ENCODE results near the gene GABBR1. TPM values are rescaled to one million over a fixed set of nuclear protein-coding genes. Genes with fewer than 3 reads are reported as not detected.
A peak's percentile ranks its signal among the peaks of the same experiment; 100 is the strongest.

GABBR1 gene
- total RNA-seq, 1 donor from 2014 or later, result 6.3 TPM

DNA sequence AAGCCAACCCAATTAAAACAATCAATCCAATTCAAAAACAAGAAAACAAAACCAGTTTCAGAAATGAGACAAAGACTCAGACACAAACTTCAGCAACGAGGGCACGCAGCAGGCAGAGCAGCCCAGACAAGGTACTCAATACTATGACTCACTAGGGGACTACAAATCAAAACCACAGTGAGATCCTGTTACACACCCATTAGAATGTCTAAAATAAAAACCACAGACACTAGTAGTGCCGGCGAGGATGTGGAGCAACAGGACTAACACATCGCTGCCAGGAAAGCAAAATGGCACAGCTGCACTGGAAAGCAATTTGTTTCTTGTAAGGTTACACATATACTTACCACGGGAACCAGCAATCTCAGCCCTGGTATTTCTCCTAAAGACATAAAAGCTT, 116.9 kb downstream of the GABBR1 start:
- FAIRE-seq, result peak; percentile 36
- no peak for TF ChIP-seq CTCF (IDR thresholded peaks at IDR 0.05; ENCODE audit: insufficient read depth, low read length, severe bottlenecking)
- DNase-seq (ENCODE audit: low read depth), result peak; percentile 90

GRCh38 chr6:29510746-29511300, 122.2 kb downstream of the GABBR1 start:
- TF ChIP-seq CTCF (IDR thresholded peaks at IDR 0.05; ENCODE audit: insufficient read depth, low read length, severe bottlenecking), result no peak
- no peaks in the 10 kb centered on the region for H3K36me3 ChIP-seq (ENCODE audit: control insufficient read depth, insufficient read depth, low read length)
- peak; percentile 7 for FAIRE-seq
- H3K27me3 ChIP-seq (ENCODE audit: control insufficient read depth, insufficient read depth, low read length), result peaks cover 3% of the 10 kb centered on the region
- no peak overlapping the region for H3K4me3 ChIP-seq (ENCODE audit: low read depth, low read length)
- no peak for DNase-seq (ENCODE audit: low read depth)

More for the DNA sequence above, 116.9 kb downstream of the GABBR1 start:
- Histone ChIP-seq H3K36me3 (ENCODE audit: control insufficient read depth, insufficient read depth, low read length) (no peaks in the 10 kb centered on the region), H3K27me3 (ENCODE audit: control insufficient read depth, insufficient read depth, low read length) (no peaks in the 10 kb centered on the region), H3K4me3 (ENCODE audit: low read depth, low read length) (no peak overlapping the region)

DNA sequence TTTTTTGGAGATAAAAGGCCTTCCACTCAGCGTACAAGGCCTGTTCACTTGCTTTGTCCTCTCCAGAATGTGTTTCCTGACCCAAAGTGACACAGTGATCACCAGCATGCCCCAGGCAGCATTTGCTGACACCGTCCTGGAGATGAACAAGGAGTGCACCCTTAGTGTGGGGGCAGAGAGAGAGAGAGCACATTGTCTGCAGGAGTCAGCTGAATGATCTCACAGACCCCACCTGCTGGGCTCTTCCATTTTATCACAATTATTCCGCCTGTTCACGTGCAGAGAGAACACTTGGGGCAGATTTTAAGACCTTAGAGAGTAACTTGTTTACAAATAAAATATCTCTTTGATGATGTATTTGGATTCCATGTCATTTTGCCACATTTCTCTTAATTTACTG, 122.8 kb downstream of the GABBR1 start:
- peaks cover 3% of the 10 kb centered on the region for H3K27me3 ChIP-seq (ENCODE audit: control insufficient read depth, insufficient read depth, low read length)
- no peaks in the 10 kb centered on the region for H3K36me3 ChIP-seq (ENCODE audit: control insufficient read depth, insufficient read depth, low read length)
- no peak overlapping the region for H3K4me3 ChIP-seq (ENCODE audit: low read depth, low read length)
- DNase-seq (ENCODE audit: low read depth) (no peak), FAIRE-seq (no peak)
- TF ChIP-seq CTCF (IDR thresholded peaks at IDR 0.05; ENCODE audit: insufficient read depth, low read length, severe bottlenecking), result no peak

Other genes starting within 250 kb of the GABBR1 start
- not detected in 2 replicates for gene OR12D2, start 237.6 kb downstream of the GABBR1 start, total RNA-seq
- not detected in 2 replicates for gene OR12D1, start 218.3 kb downstream of the GABBR1 start, total RNA-seq
- gene OR10C1, start 193.9 kb downstream of the GABBR1 start, total RNA-seq, result not detected in 2 replicates
- not detected in 2 replicates for gene OR11A1, start 176.1 kb downstream of the GABBR1 start, total RNA-seq
- not detected in 2 replicates for gene OR2H1, start 176.0 kb downstream of the GABBR1 start, total RNA-seq
- not detected in 2 replicates for gene MAS1L, start 145.2 kb downstream of the GABBR1 start, total RNA-seq
- not detected in 2 replicates for gene UBD, start 73.5 kb downstream of the GABBR1 start, total RNA-seq
- not detected in 2 replicates for gene OR2H2, start 48.1 kb downstream of the GABBR1 start, total RNA-seq
- not detected in 2 replicates for gene MOG, start 23.9 kb upstream of the GABBR1 start, total RNA-seq
- gene ZFP57, start 48.0 kb upstream of the GABBR1 start, total RNA-seq, result 0.90 and 1.6 TPM in 2 replicates
- 14.2 and 24.2 TPM in 2 replicates for gene HLA-F, start 90.3 kb upstream of the GABBR1 start, total RNA-seq
- gene HLA-G, start 194.6 kb upstream of the GABBR1 start, total RNA-seq, result 4.9 and 13.2 TPM in 2 replicates